NT2/D1 (cell line): ENCODE data around the gene MAP2K5.

Experiments used
- DNase-seq: peaks from one replicate; pipeline ENCODE4 v3.0.0-alpha.2; 2011; ENCODE audit warnings: low read depth, low spot score
- H3K27me3 ChIP-seq: 2 replicates; pipeline ENCODE4 v1.6.0; 2011; ENCODE audit warnings: mild to moderate bottlenecking; ENCODE audit not compliant: insufficient read length, insufficient read depth
- H3K36me3 ChIP-seq: 2 replicates; pipeline ENCODE4 v1.6.1; 2011; ENCODE audit warnings: mild to moderate bottlenecking, low read length, mixed read lengths; ENCODE audit not compliant: insufficient read depth, insufficient read length
- H3K4me1 ChIP-seq: 2 replicates; pipeline ENCODE4 v1.5.1; 2011; ENCODE audit not compliant: insufficient read depth, insufficient read length
- H3K4me3 ChIP-seq: 2 replicates; pipeline ENCODE4 v1.5.1; 2011; ENCODE audit warnings: low read depth; ENCODE audit not compliant: insufficient read length
- H3K9ac ChIP-seq: 2 replicates; pipeline ENCODE4 v1.6.0; 2011; ENCODE audit warnings: low read depth; ENCODE audit not compliant: insufficient read length
- H3K9me3 ChIP-seq: 2 replicates; pipeline ENCODE4 v1.5.1; 2011; ENCODE audit warnings: mild to moderate bottlenecking, low read length; ENCODE audit not compliant: insufficient read depth
- SUZ12 ChIP-seq: IDR thresholded peaks from 2 replicates; pipeline ENCODE4 v1.6.1; 2011; ENCODE audit not compliant: insufficient read length, insufficient read depth; ENCODE audit errors: extremely low read depth
- YY1 ChIP-seq: IDR thresholded peaks from 2 replicates; pipeline ENCODE4 v1.6.1; 2011; ENCODE audit not compliant: insufficient read length, insufficient read depth
- ZNF274 ChIP-seq: IDR thresholded peaks from 2 replicates; pipeline ENCODE4 v1.6.1; 2011; ENCODE audit warnings: mild to moderate bottlenecking, low read depth, low read length

The MAP2K5 gene

DNA sequence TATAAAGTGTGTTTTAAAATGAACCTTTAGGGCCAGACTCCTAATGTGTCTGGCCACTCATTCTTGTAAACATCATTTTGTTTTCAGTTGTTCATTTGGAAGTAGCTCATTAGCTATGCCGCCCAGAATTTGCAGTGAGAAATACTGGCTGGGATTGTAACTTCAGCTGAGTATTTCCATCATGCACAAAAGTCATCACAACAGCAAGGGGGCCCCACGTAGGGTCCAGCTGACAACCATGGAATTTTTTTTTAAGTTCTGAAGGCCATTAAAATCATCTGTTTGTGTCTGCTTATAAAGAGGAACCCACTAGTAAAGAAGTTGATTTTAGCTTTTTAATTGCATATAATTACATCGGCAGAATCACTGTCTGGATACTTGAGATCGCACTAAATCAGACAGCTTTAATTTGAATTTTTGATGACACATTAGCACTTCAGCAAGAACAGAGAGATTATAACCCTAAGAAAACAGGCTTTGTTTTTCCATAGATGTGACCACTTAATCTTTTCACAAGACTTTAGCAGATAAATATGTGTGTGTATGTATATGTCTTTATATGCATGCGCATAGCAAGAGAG, 236.6 kb downstream of the MAP2K5 start:
- Histone ChIP-seq H3K9me3 (no peaks in the 10 kb centered on the region), H3K4me3 (no peak overlapping the region), H3K27me3 (no peaks in the 10 kb centered on the region), H3K4me1 (peaks cover 8% of the 10 kb centered on the region), H3K36me3 (no peaks in the 10 kb centered on the region), H3K9ac (no peak overlapping the region)
- no peak for DNase-seq
- TF ChIP-seq SUZ12, result no peak
- TF ChIP-seq YY1, result no peak
- no peak for TF ChIP-seq ZNF274

DNA sequence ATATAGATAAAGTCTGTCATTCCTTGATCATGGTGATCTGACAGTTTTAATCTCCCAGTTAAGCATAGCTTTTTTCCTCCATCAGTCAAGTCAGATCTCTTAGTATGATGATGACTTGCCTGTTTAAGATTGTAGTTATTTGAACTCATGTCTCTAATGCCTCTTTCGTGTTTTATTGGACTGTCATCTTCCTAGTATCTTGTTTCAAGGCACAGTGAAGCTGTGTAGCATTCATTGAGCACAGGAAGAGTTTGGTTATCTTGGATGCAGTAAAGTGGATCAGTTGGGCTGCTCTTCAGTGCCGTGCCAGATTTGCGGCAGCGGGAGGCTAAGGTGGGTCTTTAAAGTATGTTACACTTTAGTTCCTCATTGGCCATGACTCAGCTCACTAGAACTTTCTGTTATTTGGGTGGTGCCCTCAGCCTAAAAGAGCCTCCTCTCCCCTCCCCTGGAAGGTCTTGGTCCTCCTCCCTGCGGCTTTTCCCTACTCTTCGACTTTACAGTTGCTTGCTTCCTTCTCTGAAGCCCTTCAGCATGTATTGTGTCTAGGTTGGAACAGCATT, 237.1 kb downstream of the MAP2K5 start:
- H3K4me1 ChIP-seq, result peaks cover 8% of the 10 kb centered on the region
- TF ChIP-seq YY1 (no peak), ZNF274 (no peak)
- no peaks in the 10 kb centered on the region for H3K27me3 ChIP-seq
- DNase-seq, result no peak
- H3K9me3 ChIP-seq, result no peaks in the 10 kb centered on the region
- no peak overlapping the region for H3K4me3 ChIP-seq
- no peaks in the 10 kb centered on the region for H3K36me3 ChIP-seq
- H3K9ac ChIP-seq, result no peak overlapping the region

DNA sequence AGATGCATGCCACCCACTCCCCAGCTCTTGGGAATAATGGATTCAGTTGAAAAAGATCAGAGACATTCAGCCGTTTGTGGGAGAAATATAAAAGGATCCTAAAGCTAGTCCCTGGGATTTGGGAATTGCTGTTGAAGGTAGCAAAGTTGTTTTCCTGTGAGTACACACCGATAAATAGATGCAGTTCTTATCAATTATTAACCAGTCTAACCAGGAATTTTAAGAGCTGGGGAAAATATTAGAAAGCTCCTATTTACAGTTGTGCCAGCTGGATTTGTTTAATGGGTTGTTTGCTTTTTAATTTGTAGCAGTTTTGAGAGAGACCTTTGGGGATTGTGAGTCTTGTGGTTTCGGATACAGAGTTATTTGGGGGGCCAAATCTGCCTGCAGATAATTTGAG, 238.6 kb downstream of the MAP2K5 start:
- DNase-seq, result no peak
- Histone ChIP-seq H3K4me3 (no peak overlapping the region), H3K4me1 (peaks cover 8% of the 10 kb centered on the region), H3K9me3 (no peaks in the 10 kb centered on the region), H3K27me3 (no peaks in the 10 kb centered on the region), H3K9ac (no peak overlapping the region), H3K36me3 (no peaks in the 10 kb centered on the region)
- TF ChIP-seq YY1, result no peak
- no peak for TF ChIP-seq SUZ12
- TF ChIP-seq ZNF274, result no peak

DNA sequence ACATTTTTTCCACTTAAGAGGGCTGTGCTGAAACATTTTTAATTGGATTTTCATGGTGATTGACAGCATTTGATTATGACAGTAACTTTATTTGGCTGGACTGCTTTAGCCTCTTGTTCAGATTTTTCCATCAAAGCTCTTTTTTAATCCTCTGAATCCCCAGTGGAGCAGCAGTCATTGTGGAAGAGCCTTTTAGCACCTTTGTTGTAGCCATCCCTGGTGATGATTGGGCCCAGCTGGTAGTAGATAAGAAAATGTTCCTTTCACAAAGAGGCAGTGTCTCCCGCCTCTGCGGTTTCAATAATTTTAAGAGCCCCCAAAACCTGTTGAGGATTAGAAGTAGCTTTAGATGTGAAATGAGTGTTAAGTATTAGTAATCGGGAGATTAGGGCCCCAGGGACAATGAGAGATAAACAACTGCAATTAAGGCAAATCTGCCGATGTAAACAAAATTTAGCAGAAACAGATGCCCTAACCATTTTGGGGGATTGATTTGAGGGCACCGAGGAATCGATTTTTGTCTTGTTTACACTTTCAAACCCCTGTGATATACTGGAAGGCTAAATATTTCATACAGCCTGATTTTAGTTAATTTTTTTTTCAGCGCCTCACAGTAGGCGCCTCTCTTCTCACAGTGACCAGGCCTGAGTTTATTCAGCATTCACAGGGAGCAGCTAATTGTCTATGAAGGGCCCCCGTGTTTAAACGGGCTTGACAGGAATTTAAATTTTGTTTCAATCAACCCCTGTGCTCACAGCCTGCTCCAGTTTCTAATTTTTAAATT, 239.6 kb downstream of the MAP2K5 start:
- Histone ChIP-seq H3K9me3 (no peaks in the 10 kb centered on the region), H3K4me1 (peaks cover 8% of the 10 kb centered on the region), H3K4me3 (no peak overlapping the region), H3K9ac (no peak overlapping the region), H3K36me3 (no peaks in the 10 kb centered on the region), H3K27me3 (no peaks in the 10 kb centered on the region)
- TF ChIP-seq ZNF274, result no peak
- TF ChIP-seq SUZ12, result no peak
- TF ChIP-seq YY1, result no peak
- no peak for DNase-seq

DNA sequence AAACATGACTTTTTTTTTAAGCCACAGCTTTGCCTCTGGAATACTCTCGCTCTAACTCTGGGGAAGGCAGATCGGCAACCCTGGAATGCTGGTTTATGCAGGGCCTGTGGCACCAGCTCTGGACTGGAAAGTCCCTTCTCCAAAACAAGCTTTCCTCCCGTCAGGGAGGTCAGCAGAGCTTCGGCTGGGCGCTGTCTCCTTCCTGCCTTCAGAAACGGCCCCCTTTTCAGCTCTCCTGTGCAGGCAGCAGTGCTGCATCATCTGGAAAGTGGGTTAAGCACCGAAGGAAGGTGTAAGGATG, 240.1 kb downstream of the MAP2K5 start:
- Histone ChIP-seq H3K9me3 (no peaks in the 10 kb centered on the region), H3K27me3 (no peaks in the 10 kb centered on the region), H3K4me3 (no peak overlapping the region), H3K36me3 (no peaks in the 10 kb centered on the region), H3K9ac (no peak overlapping the region), H3K4me1 (peaks cover 8% of the 10 kb centered on the region)
- no peak for TF ChIP-seq SUZ12
- TF ChIP-seq YY1, result no peak
- no peak for DNase-seq

DNA sequence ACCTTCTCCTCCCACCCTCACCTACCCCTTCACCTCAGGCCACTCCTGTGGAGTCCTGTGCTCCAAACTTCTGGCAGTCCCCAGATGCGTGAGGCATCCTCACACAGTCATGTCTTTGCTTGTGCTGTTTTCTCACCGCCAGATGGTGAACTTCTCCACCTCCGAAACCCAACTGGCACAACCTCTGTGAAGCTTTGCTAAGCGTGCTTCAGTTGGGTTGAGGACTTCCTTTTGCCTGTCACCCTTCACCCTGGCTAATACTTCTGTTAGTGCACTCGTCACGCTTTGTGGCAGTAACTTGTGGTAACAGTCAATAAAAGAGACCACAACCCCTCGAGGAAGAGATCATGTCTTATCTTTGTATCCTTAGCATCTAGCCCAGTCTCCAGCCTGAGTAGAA, 240.8 kb downstream of the MAP2K5 start:
- no peaks in the 10 kb centered on the region for H3K27me3 ChIP-seq
- no peaks in the 10 kb centered on the region for H3K36me3 ChIP-seq
- no peak overlapping the region for H3K9ac ChIP-seq
- H3K4me3 ChIP-seq, result no peak overlapping the region
- DNase-seq, result no peak
- H3K4me1 ChIP-seq, result peaks cover 8% of the 10 kb centered on the region
- no peaks in the 10 kb centered on the region for H3K9me3 ChIP-seq
- TF ChIP-seq YY1 (no peak), SUZ12 (no peak), ZNF274 (no peak)

DNA sequence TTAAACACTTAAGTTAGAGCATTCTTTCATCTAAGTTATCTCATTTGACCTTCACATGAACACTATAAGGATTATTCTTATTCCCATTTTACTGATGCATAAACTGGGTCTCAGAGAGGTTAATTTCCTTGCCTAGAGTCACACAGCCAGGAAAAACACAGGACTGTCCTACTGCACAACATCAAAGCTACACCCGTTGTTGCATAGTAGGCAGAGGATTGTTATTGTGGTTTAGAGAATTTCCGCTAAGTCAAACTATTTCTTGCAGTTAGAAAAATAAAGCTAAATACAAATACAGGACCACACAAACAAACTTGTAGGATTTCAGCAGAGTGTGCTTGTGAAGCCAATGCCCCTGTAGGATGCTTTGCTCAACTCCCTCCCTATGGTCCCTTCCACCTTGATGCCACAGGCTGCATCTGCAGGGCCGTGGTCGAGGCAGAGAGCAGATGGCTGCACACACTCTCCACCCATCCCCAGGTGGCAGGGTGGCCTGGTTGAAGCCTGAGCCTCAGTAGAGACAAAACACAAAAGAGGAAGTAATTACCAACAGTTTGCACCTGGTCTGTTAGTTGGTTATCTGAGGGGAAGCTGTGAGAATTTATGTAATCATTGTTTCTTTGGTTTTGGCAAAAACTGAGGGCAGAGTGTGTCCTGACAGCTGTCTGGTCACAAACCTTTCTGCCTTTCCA, 241.7 kb downstream of the MAP2K5 start:
- TF ChIP-seq ZNF274, result no peak
- TF ChIP-seq YY1, result no peak
- no peak for TF ChIP-seq SUZ12
- Histone ChIP-seq H3K9me3 (no peaks in the 10 kb centered on the region), H3K9ac (no peak overlapping the region), H3K36me3 (no peaks in the 10 kb centered on the region), H3K4me1 (peaks cover 8% of the 10 kb centered on the region), H3K27me3 (no peaks in the 10 kb centered on the region), H3K4me3 (no peak overlapping the region)
- DNase-seq, result no peak
